ELF-1 (cell line): Measurements from ENCODE around the gene SOX6.
"Not testable (repeated sequence)": the region's sequence is repeated elsewhere in the genome, so short reads cannot be mapped to it uniquely, and the experiment has no call there.

Experiments
- DNase-seq: peaks from one replicate; pipeline ENCODE4 v3.0.0-alpha.2; 2016; ENCODE audit warnings: low read depth, low spot score

The SOX6 gene

DNA sequence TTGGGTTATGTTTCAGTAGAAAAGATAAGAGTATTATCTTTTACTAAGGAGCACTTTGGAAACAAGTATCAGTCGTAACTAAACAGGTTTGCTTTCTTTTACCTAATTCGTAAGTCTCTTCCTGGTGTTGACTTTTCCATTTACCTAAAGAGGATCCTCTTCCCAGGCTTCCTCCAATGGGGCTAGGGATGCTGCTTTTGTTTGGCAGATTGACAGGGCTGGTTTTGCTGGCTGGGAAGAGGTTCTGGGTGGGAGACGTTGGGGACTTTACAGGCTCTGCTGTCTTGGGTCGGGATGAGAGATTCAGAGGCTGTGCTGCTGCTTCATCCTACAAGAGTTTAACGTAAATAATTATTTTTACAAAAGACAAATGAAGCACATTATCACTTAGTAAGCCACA lies 306.7 kb downstream of the SOX6 start:
- no peak for DNase-seq

DNA sequence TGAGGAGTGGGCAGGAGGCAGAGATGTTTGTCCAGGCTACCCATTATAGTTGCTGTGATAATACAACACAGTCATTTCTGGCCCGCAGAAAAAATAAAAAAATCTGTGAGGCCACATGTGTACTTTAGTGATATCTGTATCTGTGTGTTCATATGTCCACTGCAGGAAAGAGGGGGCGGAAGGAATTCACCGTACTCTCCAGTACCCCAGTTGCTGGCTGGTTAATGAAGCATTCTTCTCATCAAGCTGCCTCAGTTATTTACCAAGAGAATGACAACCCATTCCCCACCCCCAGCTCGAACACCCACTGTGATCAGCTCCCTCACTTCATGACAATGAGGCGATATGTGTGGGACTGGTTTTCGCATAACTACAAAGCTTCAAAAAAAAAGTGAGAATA lies 309.3 kb downstream of the SOX6 start:
- no peak for DNase-seq

DNA sequence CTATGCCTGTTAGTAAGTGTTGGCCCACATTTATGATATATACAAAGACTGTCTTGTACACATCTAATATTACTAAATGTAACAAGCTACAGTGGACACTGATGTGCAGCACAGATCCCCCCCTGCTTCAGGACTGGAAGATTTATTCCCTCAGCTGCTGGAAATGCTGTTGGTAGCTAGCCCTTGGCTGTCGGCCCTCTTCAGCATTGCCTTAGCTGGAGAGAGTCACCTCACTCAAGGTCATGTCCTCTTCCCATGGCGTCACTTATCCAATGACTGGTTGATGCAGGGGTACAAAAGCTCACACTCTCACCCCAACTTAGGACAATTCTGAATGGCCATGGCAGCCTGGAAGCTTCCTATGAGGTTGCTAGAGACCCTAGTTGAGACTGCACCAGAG lies 312.7 kb downstream of the SOX6 start:
- no peak for DNase-seq

- DNase-seq = no peak
Measured at GRCh38 chr11:16041207-16041606, 315.1 kb downstream of the SOX6 start.

DNA sequence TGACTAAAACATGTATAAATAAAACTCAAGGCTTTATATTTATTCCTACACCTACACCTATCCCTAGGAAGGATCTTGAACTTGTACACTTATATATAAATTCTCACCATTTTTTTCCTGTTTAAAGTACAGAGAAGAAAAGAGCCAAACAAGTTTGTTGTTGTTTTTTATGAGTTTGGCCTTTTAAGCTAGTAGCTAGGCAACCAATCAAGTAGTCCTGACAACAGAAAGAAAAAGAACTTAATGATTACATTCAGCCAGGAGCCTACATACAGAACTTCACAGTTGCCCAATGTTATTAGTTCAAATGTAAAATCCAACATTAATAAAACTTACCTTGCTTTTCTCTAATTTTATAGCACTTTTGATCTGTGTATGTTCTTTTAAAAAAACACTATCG lies 316.2 kb downstream of the SOX6 start:
- no peak for DNase-seq

- no peak for DNase-seq
Measured at GRCh38 chr11:16037179-16037578, 319.2 kb downstream of the SOX6 start.

DNA sequence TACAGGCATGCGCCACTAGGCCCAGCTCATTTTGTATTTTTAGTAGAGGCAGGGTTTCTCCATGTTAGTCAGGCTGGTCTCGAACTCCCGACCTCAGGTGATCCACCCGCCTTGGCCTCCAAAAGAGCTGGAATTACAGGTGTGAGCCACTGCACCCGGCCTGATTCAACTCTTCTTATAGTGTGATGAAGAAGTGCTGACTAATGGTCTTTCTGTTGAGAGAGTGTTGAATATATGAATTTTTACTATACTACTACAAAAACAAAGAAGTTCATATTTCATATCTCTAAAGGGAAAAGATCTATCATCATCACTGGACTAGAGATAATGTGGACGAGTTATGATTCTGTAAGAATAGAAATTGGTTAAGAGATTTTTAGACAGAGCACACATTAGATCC lies 320.1 kb downstream of the SOX6 start:
- no peak for DNase-seq

DNA sequence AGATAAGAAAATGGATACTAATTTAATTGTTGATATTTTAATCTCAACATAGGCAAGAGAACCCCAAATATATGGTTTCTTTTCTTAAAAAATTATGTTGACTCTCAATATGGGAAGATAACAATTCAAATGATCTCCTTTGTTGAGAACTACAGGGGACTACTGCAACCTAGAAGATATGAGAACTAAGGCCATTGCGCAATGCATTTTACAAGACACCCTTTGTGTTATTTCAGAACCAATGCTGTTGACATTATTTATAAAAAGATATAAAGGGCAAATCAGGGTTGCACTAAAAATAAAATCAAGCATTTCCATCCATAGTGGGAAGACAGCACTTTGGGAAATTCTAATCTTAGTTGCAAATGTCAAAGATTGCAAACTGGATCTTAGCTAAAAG lies 322.3 kb downstream of the SOX6 start:
- DNase-seq = no peak

DNA sequence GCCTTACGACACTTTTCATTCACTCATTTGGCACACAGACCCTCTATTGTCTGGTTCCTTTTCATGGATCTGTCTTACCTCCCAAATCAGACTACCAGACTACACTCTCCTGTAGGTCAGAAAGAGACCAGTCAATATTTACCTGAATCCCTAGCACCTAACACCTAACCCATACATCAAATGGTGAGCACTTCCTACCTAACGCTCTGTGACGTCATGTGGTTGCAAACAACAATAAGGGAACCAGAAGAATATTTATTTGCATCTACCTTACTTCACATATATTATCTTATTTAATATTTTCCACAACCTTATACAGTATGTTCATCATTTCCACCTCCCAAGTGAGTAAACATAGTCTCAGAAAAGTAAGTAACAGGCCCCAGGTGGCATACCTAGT lies 323.4 kb downstream of the SOX6 start:
- no peak for DNase-seq

GRCh38 chr11:16031210-16031609 lies 325.1 kb downstream of the SOX6 start:
- no peak for DNase-seq

- DNase-seq = no peak
Measured at GRCh38 chr11:16030664-16031063, 325.7 kb downstream of the SOX6 start.

DNA sequence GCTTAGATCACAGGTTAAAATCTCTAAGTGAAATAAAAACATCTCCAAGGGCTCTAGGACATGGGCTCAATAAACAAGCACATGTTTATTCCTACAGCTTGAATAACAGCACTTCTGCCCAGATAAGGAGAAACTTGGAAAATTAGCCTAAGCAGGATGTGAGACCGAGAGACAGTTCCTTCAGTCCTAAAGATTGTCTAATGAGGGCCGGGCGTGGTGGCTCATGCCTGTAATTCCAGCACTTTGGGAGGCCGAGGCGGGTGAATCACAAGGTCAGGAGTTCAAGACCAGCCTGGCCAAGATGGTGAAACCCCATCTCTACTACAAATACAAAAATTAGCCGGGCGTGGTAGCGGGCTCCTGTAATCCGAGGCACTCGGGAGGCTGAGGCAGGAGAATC lies 327.2 kb downstream of the SOX6 start:
- DNase-seq = not testable (repeated sequence)

- no peak for DNase-seq
Measured at GRCh38 chr11:16028419-16028818, 327.9 kb downstream of the SOX6 start.

- DNase-seq = no peak
Measured at GRCh38 chr11:16027621-16028020, 328.7 kb downstream of the SOX6 start.

DNA sequence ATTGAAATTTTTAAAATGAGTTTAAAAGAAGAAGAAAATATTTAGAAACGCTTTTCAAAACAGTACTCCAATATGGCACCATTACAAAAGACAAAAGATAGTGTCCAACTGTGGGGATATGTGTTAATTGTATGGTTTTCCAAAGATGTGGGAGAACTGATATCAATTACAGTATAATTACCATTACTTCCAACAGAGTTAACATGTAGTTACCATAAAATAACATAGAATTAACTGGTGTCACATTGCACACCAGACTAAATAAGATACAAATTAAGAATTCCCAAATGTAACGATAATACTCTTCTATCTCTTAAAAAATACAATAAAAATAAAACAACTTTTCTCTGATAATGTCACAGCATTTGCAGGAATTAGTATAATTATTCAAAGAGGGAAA lies 329.5 kb downstream of the SOX6 start:
- no peak for DNase-seq

GRCh38 chr11:16018931-16019330 lies 337.4 kb downstream of the SOX6 start:
- DNase-seq = no peak

DNA sequence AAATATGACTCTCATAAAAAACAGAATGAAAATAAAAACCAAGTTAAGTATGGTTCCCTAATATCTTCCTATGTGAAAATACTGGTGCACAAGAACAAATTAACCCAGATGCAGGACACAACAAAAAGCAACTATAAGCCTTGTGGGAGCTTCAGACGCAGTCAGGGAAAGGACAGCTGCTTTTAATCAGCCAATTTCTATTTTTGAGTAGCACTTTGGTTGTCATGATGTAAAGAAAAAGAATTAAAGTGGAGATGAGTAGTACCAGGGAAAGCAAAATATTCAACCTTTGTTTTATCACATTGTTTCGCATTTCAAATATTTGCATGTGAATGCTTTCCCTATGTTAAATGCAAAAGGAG lies 339.9 kb downstream of the SOX6 start:
- DNase-seq = no peak

GRCh38 chr11:16015741-16016467 lies 340.4 kb downstream of the SOX6 start:
- DNase-seq = no peak

- no peak for DNase-seq
Measured at GRCh38 chr11:16013649-16014275, 342.6 kb downstream of the SOX6 start.

DNA sequence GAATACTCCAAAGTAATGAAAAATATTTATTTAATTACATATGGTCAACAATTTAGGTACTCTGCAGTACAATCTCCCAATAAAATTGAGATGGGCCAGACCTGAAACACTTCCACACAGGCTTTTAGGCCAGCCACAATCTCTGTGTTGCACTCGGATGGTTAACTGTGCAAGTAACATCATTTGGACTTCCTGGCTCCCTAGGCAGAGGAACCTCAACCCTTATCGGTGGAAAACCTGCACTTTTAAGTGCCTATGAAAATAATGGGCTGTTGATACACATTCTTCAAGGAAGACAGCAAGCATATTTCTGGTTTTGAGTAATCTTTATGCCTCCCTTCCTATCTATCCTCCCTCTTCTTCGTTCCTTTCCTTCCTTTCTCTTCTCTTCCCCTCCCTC lies 343.1 kb downstream of the SOX6 start:
- no peak for DNase-seq

DNA sequence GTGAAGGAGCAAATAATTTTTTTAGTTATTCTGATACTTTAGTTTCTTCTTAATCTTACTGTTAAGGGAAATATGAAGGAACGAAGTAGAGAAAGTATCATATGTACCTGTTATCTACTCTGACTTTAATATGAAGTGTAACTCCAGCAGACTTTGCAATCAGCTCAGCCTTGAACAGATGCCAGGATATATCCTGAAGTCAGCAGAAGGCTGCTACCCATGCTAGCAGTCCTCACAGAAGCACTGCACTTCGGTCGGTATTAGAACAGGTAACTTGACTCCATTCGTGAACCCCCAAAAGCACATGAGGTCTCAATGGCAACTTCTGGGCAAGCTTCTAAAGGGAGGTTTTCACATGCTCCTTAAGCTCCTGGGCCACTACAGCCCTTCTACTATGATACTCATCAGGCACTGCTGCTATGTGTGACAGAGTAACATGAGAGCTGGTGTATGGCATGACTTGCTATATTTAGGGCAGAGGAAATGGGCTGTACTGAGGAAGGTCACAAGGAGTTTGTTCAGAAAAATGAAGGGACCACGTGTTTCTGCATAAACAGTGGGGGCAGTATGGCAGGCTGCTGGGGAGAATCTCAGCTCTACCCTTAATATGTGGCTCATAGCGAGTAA lies 344.1 kb downstream of the SOX6 start:
- no peak for DNase-seq

DNA sequence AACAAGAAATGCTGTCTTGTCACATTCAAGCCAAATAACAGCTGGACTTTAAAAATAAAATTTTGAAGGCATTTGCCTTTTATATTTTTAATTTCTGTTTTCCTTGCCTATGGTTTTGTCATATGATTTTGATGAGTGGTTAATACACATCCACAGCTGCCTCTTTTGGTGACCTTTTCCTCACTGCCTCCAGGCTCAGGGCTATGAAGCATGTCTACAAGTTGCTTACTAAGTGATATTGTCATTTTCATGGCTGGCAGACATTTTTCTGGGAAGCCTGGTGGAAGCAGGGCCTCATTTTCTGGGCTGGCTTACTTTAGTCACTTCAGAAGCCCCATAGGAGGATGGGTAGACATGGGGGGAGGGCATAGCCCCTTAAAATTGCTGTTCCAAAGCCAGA lies 344.9 kb downstream of the SOX6 start:
- no peak for DNase-seq

DNA sequence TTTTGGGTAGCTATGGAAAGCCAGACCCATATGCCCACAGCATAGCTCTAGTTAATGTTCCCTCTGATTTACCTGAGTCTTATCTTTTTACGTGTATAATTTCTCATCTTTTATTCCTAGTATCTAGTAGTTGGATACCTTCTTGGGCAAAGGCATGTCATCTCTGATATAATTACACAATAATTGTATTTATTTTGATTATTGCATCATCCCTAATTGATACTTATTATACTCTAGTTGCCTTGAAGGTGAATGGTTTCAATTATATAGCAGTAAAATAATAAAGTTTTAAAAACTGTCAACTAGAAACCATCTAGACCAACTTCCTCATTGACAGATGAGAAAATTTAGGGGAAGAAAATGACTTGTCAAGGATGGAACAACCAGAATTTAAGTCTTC lies 347.3 kb downstream of the SOX6 start:
- DNase-seq = no peak
